Measurements from ENCODE around the gene SOX1.

Gene SOX1

GRCh38 chr13:112067116-112067741 lies at the start of gene SOX1:
TSS of gene SOX1 (plus strand) at chr13:112067149. CDS start at chr13:112067659, 510 bp downstream.
- no peak for DNase-seq

GRCh38 chr13:112024577-112024976 lies 42.4 kb upstream of the SOX1 start:
- DNase-seq: no peak

- DNase-seq: no peak
Measured at GRCh38 chr13:112027250-112027649, 39.7 kb upstream of the SOX1 start.

DNA sequence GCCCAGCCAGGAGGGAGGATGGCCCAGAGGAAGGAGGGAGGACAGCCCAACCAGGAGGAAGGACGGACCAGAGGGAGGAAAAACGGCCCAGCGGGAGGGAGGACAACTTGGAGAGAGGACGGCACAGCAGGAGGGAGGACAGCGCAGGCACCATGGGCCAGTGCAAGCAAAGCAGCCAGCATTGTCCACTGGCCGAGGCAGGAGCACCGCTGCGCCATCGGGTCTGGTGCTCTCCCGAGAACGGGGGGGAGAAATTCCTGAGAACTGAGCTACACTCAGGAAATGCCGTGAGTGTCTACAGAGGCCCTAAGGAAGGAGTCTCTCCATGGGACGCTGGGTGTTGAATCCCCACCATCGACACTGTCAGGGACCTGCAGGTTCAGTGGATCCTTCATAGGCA lies 38.5 kb upstream of the SOX1 start:
- no peak for DNase-seq

GRCh38 chr13:112029143-112029542 lies 37.8 kb upstream of the SOX1 start:
- no peak for DNase-seq

DNA sequence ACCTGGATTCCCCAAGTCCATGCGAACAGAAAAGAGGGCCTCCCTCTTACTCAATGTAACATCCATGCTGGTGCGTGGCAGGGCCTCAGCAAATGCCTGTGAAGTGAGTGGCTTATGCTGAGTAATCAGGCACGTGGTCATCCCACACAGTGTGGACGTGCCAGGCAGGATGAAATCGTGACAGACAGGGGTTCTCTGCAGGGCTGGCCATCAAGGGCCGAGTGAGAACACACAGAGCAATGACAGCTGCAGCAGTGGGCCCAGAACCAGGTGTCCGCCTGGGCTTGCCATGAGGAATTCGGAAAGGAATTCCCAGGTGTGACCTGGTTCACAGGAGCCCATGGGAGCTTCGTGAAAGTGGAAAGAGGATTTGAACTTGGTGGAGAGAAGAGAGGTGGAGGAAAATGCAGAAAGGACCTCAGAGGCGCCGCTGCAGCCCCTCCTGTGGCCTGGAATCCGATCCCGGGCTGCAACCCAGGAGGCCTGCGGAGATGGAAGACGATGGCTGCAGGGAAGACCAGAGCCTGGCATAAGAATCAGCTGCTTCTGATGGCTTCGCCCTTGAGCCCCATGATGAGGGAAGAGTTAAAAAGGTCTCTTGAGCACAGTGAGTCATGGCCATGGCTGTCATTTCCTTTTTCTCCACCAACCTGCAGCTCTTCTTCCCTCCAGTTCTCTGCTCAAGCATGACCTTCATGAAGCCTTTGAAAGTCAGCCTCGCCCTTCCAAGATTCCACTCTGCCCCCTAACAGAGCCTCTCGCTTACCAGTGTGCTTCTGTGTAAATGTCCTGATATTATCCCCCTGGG lies 34.6 kb upstream of the SOX1 start:
- DNase-seq: no peak

DNA sequence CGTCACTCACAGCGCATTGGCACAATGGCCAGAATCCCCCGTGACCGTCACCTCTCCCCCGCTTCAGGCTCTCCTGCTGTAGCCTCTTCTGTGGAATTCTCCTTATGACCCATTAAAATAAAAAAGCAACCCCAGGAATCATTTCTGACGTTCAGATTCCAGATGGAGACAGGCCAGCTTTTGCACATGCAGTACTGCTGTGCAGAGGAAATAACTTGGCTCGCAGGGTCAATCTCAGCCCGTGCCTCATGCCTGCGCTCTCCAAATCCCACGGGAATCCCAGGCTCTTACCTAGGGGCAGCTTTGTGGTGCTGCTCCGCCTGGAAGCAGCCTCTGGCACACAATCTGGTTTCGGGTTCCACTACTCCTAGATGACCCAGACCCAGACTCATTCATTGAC lies 32.7 kb upstream of the SOX1 start:
- no peak for DNase-seq

GRCh38 chr13:112034846-112035245 lies 32.1 kb upstream of the SOX1 start:
- DNase-seq: no peak

GRCh38 chr13:112042496-112042895 lies 24.5 kb upstream of the SOX1 start:
- no peak for DNase-seq

DNA sequence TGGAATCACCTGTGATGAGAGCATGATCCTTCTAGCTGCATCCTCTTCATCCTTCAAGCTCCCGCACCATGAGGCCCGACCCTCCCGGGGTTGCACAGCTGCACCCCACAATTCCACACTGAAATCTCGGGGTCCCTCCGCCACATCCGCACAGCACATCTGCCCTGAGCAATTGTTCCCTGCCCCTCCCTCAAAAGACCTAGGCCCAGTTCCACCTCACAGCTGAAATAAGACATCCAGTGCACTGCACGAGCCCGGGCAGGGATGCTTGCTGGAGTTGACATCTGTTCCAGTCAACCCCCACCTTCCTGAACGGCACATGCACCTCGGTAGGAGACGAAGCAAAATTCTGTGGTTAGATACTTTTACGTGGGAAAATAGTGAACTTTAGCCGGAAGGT lies 14.7 kb upstream of the SOX1 start:
- DNase-seq: no peak

- no peak for DNase-seq
Measured at GRCh38 chr13:112053167-112053743, 13.7 kb upstream of the SOX1 start.

- DNase-seq: no peak
Measured at GRCh38 chr13:112053744-112054615, 13.0 kb upstream of the SOX1 start.

- no peak for DNase-seq
Measured at GRCh38 chr13:112054616-112055015, 12.3 kb upstream of the SOX1 start.

GRCh38 chr13:112055036-112055914 lies 11.7 kb upstream of the SOX1 start:
- DNase-seq: no peak

DNA sequence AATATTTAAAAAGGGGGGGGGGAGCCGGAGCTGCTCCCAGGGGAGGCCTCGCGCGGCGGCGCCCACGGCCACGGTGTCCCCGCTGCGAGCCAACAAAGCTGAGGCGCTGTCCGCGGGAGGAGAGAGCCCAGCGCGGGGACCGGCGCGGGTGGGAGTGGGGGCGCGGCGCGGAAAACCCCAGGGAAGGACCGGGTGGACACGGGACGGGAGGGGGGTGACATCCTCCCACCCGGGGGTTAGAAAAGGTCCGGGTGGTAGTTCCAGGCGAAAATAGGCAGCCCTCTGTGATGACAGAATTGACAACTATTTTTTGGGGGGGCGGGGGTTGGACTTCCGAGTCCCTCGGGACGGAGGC lies 11.1 kb upstream of the SOX1 start:
- DNase-seq: no peak

DNA sequence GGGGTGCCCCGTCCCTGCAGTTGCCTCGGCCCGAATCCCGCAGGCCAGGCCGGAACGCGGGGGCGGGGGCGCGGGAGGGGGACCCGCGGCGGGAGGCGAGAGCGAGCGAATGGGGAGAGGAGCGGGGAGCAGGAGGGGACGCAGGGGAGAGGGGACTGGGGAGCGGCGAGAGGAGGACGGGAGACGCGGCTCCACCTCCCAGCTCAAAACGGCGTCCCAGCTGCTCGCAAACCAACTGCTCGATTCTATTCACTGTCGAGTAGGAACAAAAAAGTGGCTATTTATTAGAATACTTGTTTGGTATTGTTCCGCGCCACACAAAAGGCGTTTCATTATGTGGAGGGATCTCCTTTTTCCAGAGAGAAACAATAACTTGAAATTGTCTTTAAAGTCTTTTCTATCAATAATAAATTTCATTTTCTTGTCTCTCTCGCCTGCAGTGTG lies 10.6 kb upstream of the SOX1 start:
- no peak for DNase-seq

DNA sequence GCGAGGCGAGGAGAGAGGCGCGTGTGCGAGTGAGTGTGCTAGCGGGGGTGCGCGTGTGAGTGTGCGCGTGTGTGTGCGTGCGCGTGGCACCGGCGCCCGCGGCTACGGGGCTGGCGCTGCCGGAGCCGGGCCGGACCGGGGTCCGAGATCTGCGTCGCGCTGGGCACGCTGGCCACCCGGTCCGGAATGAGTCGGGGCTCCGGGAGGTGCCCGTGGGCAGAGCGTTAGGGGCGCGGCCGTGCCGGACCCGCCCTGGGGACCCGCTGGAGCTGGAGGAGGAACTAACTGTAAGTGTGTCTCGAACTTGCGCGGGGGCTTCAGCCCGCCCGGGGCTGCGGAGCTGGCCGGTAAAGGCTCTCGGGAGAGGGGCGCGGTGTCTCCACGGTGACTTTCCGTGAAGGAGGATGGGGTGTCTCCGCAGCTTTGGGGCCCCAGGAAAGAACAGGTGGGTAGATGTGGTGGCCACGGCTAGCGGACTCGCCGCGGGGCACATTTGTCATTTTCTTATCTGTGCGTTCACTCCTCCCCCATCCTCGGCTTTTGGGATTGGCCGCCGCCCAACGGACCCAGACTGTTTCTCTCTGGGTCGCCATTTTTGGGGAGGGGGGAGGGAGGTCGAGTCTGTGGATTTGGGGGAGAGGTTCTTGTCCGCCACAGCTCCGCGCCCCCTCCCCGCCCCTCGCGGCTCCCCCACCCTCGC lies 10.1 kb upstream of the SOX1 start:
- no peak for DNase-seq

- no peak for DNase-seq
Measured at GRCh38 chr13:112057439-112057735, 9.6 kb upstream of the SOX1 start.

- DNase-seq: no peak
Measured at GRCh38 chr13:112057736-112058518, 9.0 kb upstream of the SOX1 start.

DNA sequence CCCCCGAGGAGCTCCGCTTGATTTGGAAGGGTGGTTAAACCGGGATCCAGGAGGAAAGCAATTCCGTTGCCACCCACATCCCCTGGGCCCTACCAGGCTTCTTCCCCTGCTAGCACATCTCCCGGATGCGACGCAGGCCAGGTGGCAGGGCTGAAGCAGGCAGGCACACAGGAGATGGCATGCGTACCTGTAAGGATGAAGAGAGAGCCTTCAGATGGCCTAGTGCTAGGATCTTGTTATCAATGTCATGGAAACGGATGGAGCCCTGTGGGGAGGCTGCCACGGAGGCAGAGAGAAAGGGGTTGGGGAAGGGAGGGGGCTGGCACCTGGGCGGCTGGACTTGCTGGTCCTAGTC lies 8.5 kb upstream of the SOX1 start:
- DNase-seq: no peak

DNA sequence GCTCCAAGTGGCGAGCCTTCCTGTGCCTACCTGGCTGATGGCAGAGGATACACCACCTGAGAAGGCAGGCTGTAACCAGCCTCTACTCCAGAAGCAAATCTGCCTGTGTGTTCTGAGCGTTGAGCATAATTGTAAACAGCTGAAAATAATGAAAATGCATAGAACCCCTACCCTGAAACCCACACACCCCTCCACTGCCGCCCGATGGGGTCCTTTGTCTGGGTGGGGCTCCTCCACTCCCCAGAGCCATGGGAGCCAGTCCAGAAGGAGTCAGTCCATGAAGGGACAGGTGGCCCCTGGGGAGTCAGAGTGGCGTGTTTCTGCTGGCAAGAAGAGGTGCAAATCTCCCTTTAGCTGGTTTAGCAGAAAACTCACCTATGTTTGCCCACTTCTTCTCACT lies 8.0 kb upstream of the SOX1 start:
- no peak for DNase-seq

All from CD4-positive, alpha-beta T cell treated with Interleukin-1 beta for 1 hour (primary cell).